Measurements from ENCODE around the gene NNAT.

Gene NNAT

DNA sequence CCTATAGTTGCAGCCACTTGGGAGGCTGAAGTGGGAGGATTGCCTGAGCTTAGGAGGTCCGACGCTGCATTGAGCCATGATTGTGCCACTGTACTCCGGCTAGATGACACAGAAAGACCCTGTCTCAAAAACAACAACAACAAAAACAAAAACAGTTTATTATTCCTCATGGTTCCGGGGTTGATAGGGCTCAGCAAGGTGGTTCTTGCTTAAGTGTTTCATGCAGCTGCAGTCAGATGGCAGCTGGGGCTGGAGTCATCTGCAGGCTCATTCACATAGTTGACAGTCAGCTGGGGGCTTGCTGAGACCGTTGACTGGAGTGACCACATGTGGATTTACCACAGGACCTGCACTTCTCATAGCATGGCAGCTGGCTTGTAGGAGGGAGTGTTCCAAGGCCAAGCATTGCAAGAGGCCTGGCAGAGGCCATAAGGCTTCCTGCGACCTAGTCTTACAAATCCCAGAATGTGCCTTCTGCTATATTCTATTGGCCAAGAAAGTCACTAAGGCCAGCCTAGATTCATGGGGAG, 28.9 kb upstream of the NNAT start:
- TF ChIP-seq, protein P1, sequence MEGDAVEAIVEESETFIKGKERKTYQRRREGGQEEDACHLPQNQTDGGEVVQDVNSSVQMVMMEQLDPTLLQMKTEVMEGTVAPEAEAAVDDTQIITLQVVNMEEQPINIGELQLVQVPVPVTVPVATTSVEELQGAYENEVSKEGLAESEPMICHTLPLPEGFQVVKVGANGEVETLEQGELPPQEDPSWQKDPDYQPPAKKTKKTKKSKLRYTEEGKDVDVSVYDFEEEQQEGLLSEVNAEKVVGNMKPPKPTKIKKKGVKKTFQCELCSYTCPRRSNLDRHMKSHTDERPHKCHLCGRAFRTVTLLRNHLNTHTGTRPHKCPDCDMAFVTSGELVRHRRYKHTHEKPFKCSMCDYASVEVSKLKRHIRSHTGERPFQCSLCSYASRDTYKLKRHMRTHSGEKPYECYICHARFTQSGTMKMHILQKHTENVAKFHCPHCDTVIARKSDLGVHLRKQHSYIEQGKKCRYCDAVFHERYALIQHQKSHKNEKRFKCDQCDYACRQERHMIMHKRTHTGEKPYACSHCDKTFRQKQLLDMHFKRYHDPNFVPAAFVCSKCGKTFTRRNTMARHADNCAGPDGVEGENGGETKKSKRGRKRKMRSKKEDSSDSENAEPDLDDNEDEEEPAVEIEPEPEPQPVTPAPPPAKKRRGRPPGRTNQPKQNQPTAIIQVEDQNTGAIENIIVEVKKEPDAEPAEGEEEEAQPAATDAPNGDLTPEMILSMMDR (IDR thresholded peaks at IDR 0.05; ENCODE audit: insufficient read depth, low read depth, low read length, missing control alignments) = no peak
- DNase-seq (ENCODE audit: low read depth) = no peak
- H3K4me3 ChIP-seq (ENCODE audit: low read length) = no peak overlapping the region

DNA sequence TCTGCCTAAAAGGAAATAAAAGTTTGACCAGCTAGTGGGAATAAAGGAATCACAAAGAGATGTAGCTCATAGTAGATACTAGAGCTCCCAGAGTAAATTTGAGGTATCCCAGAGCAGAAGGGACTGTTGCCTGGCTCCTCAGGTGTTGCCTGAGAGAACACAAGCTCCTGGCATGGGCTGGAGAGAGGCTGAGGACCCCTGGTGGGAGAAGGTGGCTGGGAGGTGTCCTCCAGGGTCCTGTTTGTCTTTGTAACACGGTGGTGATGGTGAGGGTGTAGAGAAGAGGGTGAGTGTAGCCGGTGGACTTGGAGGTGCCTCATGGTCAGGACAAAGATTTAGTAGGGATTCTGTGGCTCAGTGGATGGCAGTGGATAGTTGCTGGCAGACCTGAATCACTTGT, 28.1 kb upstream of the NNAT start:
- TF ChIP-seq, protein P1 (IDR thresholded peaks at IDR 0.05; ENCODE audit: insufficient read depth, low read depth, low read length, missing control alignments) = no peak
- no peak overlapping the region for H3K4me3 ChIP-seq (ENCODE audit: low read length)
- DNase-seq (ENCODE audit: low read depth) = no peak

DNA sequence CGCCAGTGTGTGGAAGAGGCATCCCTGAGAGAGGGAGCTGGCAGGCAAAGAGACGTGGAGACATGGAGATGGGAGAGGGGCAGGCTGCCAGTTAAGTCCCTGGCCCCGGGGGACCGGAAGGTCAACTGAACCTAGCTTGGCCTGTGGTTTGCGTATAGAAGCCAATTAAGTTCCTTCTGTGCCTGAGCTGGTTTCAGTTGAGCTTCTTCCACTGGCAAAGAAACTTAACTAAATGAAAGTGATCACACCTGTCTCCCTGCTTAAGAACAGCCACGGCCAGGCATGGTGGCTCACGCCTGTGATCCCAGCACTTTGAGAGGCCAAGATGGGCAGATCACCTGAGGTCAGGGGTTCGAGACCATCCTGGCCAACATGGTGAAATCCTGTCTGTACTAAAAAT, 26.7 kb upstream of the NNAT start:
- TF ChIP-seq, protein P1 (IDR thresholded peaks at IDR 0.05; ENCODE audit: insufficient read depth, low read depth, low read length, missing control alignments) = no peak

DNA sequence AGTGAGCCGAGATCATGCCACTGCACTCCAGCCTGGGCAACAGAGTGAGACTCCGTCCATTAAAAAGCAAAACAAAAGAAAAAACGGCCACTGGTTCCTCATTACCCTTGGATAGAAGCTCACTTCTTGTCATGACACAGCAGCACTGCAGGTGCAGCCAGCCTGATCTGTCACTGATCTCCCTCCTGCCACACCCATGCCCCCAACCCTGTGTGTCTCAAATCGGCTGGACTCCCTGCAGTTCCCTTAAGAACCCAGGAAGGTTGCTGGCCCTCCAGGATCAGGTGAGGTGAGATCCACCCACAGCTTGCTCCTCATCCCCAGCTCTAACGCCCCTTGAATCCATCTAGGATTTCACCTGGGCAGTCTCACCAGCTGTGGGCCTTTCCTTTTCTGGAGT, 26.3 kb upstream of the NNAT start:
- no peak overlapping the region for H3K4me3 ChIP-seq (ENCODE audit: low read length)
- no peak for DNase-seq (ENCODE audit: low read depth)
- TF ChIP-seq, protein P1 (IDR thresholded peaks at IDR 0.05; ENCODE audit: insufficient read depth, low read depth, low read length, missing control alignments) = no peak

More for the DNA sequence above, 26.7 kb upstream of the NNAT start:
- H3K4me3 ChIP-seq (ENCODE audit: low read length) = no peak overlapping the region
- no peak for DNase-seq (ENCODE audit: low read depth)

DNA sequence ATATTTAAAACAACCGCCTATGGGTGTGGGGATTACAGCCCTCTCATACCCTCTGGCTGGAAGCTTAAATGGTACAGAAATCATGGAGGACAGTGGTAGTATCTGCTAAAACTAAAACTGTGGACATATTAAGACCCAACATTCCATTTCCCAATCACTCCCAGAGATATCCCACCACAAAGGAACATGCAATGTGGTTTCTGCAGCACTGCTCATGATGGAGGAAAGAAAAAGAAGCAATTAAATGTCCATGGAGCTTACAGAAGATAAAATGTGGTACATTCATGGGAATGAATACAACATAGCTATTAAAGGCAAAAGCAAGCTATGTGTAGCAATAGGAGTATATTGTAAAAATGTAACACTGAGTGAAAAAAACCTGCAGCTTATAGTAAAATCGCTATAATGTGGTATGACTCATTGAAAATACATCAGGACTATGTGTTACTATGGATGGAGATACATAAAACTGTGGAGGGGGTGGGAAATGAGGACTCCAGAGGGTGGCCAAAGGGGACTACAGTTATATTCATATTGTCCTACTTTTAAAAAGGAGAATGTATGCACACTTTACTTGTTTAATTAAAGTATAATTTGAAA, 22.9 kb upstream of the NNAT start:
- no peak for DNase-seq (ENCODE audit: low read depth)
- TF ChIP-seq, protein P1 (IDR thresholded peaks at IDR 0.05; ENCODE audit: insufficient read depth, low read depth, low read length, missing control alignments) = no peak
- no peak overlapping the region for H3K4me3 ChIP-seq (ENCODE audit: low read length)

DNA sequence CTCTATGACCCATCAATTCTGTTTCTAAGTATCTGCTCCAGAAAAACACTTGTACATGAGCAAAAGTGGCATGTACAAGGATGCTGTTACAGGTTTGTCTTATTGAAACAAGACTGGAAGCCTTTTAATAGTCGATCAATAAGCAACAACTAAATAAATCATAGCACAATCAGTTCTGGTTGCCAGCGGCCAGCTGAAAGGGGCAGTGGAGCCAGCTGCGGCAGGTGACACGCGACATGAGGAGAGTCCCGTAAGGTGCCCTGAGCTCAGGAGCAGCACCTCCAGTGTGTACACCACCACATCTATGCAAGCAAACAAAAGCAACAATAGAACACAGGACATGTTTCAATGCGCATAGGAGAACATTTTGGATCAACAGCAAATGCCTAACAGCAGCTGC, 20.7 kb upstream of the NNAT start:
- TF ChIP-seq, protein P1 (IDR thresholded peaks at IDR 0.05; ENCODE audit: insufficient read depth, low read depth, low read length, missing control alignments) = no peak
- no peak overlapping the region for H3K4me3 ChIP-seq (ENCODE audit: low read length)
- no peak for DNase-seq (ENCODE audit: low read depth)

DNA sequence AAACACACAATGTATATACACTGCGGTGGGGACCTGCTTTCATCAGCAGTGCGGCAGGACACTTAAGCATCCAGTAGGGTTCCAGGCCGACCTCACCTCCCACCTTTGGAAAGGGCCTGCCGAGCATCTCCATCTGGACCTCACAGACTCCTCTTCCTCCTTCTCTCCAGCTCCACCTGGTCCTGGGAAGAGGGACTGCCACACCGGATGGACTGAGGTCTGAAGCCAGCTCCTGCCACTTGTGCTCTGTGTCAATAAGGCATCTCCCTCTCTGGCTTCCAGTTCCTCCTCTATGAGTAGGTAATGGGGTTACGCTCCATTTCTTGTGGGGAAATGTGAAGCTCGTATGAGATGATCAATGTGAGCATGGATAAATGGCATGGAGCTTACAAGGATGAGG, 19.1 kb upstream of the NNAT start:
- H3K4me3 ChIP-seq (ENCODE audit: low read length) = no peak overlapping the region
- DNase-seq (ENCODE audit: low read depth) = no peak
- TF ChIP-seq, protein P1 (IDR thresholded peaks at IDR 0.05; ENCODE audit: insufficient read depth, low read depth, low read length, missing control alignments) = no peak

Data from epithelial cell of esophagus (primary cell).